ENCODE results near the gene FBXO24.

GRCh38 chr7:100640517-100641440 lies 54.7 kb downstream of the FBXO24 start:
- no peak for TF ChIP-seq POLR2AphosphoS5 (IDR thresholded peaks at IDR 0.05)
- no peak for TF ChIP-seq CTCF (IDR thresholded peaks at IDR 0.05)
- TF ChIP-seq EP300 (IDR thresholded peaks at IDR 0.05) = no peak
